GM12878 (cell line): Measurements from ENCODE around the gene NRIP3.

Experiments used
- CTCF ChIP-seq, 3 experiments: IDR thresholded peaks in 2 of 3; conservative IDR thresholded peaks in 1 of 3; 2 replicates each; pipeline ENCODE4 v1.5.1; 2011; ENCODE audit warnings: low read depth in 3 of 3, low read length in 3 of 3, mild to moderate bottlenecking in 3 of 3, control low read depth in 2 of 3, moderate library complexity in 2 of 3, inconsistent platforms in 1 of 3, mixed read lengths in 1 of 3; ENCODE audit not compliant: control insufficient read depth in 2 of 3, insufficient read depth in 1 of 3; ENCODE audit errors: extremely low read depth in 1 of 3
- DPF2 ChIP-seq: fragments of 450-650 bp; IDR thresholded peaks from 2 replicates; pipeline ENCODE4 v1.6.1; 2017; ENCODE audit warnings: mild to moderate bottlenecking
- FOXM1 ChIP-seq: IDR thresholded peaks from 2 replicates; pipeline ENCODE4 v1.6.1; 2012; ENCODE audit warnings: low read depth, mild to moderate bottlenecking, inconsistent platforms, low read length, moderate library complexity
- GABPA ChIP-seq: IDR thresholded peaks from 2 replicates; pipeline ENCODE4 v1.6.1; 2014; ENCODE audit warnings: antibody characterized with exemption, low read depth, mild to moderate bottlenecking, inconsistent platforms
- MTA3 ChIP-seq: IDR thresholded peaks from 2 replicates; pipeline ENCODE4 v1.6.1; 2012; ENCODE audit warnings: low read length, inconsistent platforms, borderline replicate concordance
- MYC ChIP-seq: IDR thresholded peaks from 2 replicates; pipeline ENCODE4 v1.6.1; 2011; ENCODE audit warnings: mild to moderate bottlenecking, low read length, moderate library complexity, inconsistent platforms; ENCODE audit not compliant: insufficient read depth, insufficient replicate concordance, insufficient read length, severe bottlenecking
- SMAD1 ChIP-seq: fragments of 450-650 bp; IDR thresholded peaks from 2 replicates; pipeline ENCODE4 v1.6.1; 2018; ENCODE audit warnings: mild to moderate bottlenecking, low read depth; ENCODE audit not compliant: partially characterized antibody
- SRF ChIP-seq, 2 experiments: IDR thresholded peaks; 2 replicates each; pipeline ENCODE4 v1.6.1; 2011; ENCODE audit warnings: low read depth in 2 of 2, low read length in 2 of 2, mild to moderate bottlenecking in 1 of 2, moderate library complexity in 1 of 2
- SUZ12 ChIP-seq: fragments of 200-600 bp; sonication (generic); IDR thresholded peaks from one replicate; pipeline ENCODE4 v1.6.1; 2018; ENCODE audit warnings: antibody characterized with exemption, mild to moderate bottlenecking; ENCODE audit not compliant: unreplicated experiment
- TBL1XR1 ChIP-seq: IDR thresholded peaks from 2 replicates; pipeline ENCODE4 v1.6.1; 2012; ENCODE audit warnings: low read depth, low read length, improper control_type of control experiment
- ZNF274 ChIP-seq: IDR thresholded peaks from one replicate; pipeline ENCODE4 v1.8.0; 2011; ENCODE audit not compliant: insufficient read length, insufficient read depth

- TF ChIP-seq CTCF (IDR thresholded peaks at IDR 0.05 in 2 of 3, conservative IDR thresholded peaks at IDR 0.05 in 1 of 3; ENCODE audit: control insufficient read depth in 2 of 3, extremely low read depth in 1 of 3, insufficient read depth in 1 of 3, low read depth in 3 of 3, low read length in 3 of 3) (no peak), MYC (no peak), MTA3 (no peak), SUZ12 (no peak), ZNF274 (no peak), SMAD1 (no peak), GABPA (no peak), TBL1XR1 (no peak), FOXM1 (no peak), DPF2 (no peak), SRF (IDR thresholded peaks at IDR 0.05; ENCODE audit: low read depth in 2 of 2, low read length in 2 of 2) (no peak)
These were observed 5.8 kb downstream of the NRIP3 start for GRCh38 chr11:8998017-8998416.
